GM21390 (cell line): ENCODE measurements around the gene ADAMTSL1.
A peak's percentile ranks its signal among the peaks of the same experiment; 100 is the strongest.

Experiments
- ATAC-seq: cut with Tn5 transposase; IDR thresholded peaks from one replicate; pipeline ENCODE4 v1.9.1; 2021; ENCODE audit not compliant: unreplicated experiment

ADAMTSL1 gene

GRCh38 chr9:18722882-18723281, 248.9 kb downstream of the ADAMTSL1 start:
- no peak for ATAC-seq

- ATAC-seq, result no peak
Observed at GRCh38 chr9:18723366-18723765, 249.4 kb downstream of the ADAMTSL1 start.

- no peak for ATAC-seq
Observed at GRCh38 chr9:18726546-18726945, 252.6 kb downstream of the ADAMTSL1 start.

GRCh38 chr9:18727904-18728303, 254.0 kb downstream of the ADAMTSL1 start:
- ATAC-seq, result no peak

- ATAC-seq, result no peak
Observed at GRCh38 chr9:18728642-18729041, 254.7 kb downstream of the ADAMTSL1 start.

- no peak for ATAC-seq
Observed at GRCh38 chr9:18730241-18730640, 256.3 kb downstream of the ADAMTSL1 start.

- no peak for ATAC-seq
Observed at GRCh38 chr9:18739127-18739526, 265.2 kb downstream of the ADAMTSL1 start.

GRCh38 chr9:18739641-18740318, 265.8 kb downstream of the ADAMTSL1 start:
- ATAC-seq, result no peak

- ATAC-seq, result no peak
Observed at GRCh38 chr9:18741359-18741758, 267.4 kb downstream of the ADAMTSL1 start.

GRCh38 chr9:18741945-18742344, 268.0 kb downstream of the ADAMTSL1 start:
- ATAC-seq, result no peak

GRCh38 chr9:18743421-18743820, 269.5 kb downstream of the ADAMTSL1 start:
- ATAC-seq, result no peak

GRCh38 chr9:18743971-18744370, 270.0 kb downstream of the ADAMTSL1 start:
- no peak for ATAC-seq

GRCh38 chr9:18745710-18746109, 271.8 kb downstream of the ADAMTSL1 start:
- no peak for ATAC-seq

- no peak for ATAC-seq
Observed at GRCh38 chr9:18746631-18747030, 272.7 kb downstream of the ADAMTSL1 start.

GRCh38 chr9:18747595-18747994, 273.6 kb downstream of the ADAMTSL1 start:
- ATAC-seq, result no peak

- ATAC-seq, result no peak
Observed at GRCh38 chr9:18748251-18748701, 274.3 kb downstream of the ADAMTSL1 start.

GRCh38 chr9:18749711-18750110, 275.8 kb downstream of the ADAMTSL1 start:
- no peak for ATAC-seq

GRCh38 chr9:18753904-18754303, 280.0 kb downstream of the ADAMTSL1 start:
- ATAC-seq, result no peak

- no peak for ATAC-seq
Observed at GRCh38 chr9:18754537-18754936, 280.6 kb downstream of the ADAMTSL1 start.

- no peak for ATAC-seq
Observed at GRCh38 chr9:18755263-18755662, 281.3 kb downstream of the ADAMTSL1 start.

- peak; percentile 50 for ATAC-seq
Observed at GRCh38 chr9:18756712-18757125, 282.8 kb downstream of the ADAMTSL1 start.

- no peak for ATAC-seq
Observed at GRCh38 chr9:18759827-18760226, 285.9 kb downstream of the ADAMTSL1 start.

GRCh38 chr9:18761742-18762300, 287.9 kb downstream of the ADAMTSL1 start:
- ATAC-seq, result no peak
